Neutrophil (primary cell): ENCODE data around the gene C16orf95.
"Not testable (repeated sequence)": the region's sequence is repeated elsewhere in the genome, so short reads cannot be mapped to it uniquely, and the experiment has no call there.

ENCODE experiments used
- H3K27ac ChIP-seq: fragments of 200-600 bp; sonication (generic); 2 replicates; pipeline ENCODE4 v1.5.1; 2016; ENCODE audit warnings: mild to moderate bottlenecking, moderate library complexity
- H3K27me3 ChIP-seq: fragments of 200-600 bp; sonication (generic); 2 replicates; pipeline ENCODE4 v1.6.0; 2016; ENCODE audit warnings: mild to moderate bottlenecking
- H3K36me3 ChIP-seq: fragments of 200-600 bp; sonication (generic); 2 replicates; pipeline ENCODE4 v1.5.1; 2017
- H3K4me1 ChIP-seq, 2 experiments: fragments of 200-600 bp in 1 of 2; sonication (generic) in 1 of 2; 1 replicate in 1 of 2; 2 replicates in 1 of 2; pipeline versions ENCODE4 v1.5.1 to v1.6.1; 2013 to 2016; ENCODE audit warnings: low read depth in 1 of 2, low read length in 1 of 2, mild to moderate bottlenecking in 1 of 2, moderate library complexity in 1 of 2; ENCODE audit not compliant: control insufficient read depth in 1 of 2, insufficient read depth in 1 of 2
- H3K4me3 ChIP-seq, 2 experiments: fragments of 200-600 bp in 1 of 2; sonication (generic) in 1 of 2; 1 replicate in 1 of 2; 2 replicates in 1 of 2; pipeline ENCODE4 v1.5.1; 2013 to 2016; ENCODE audit warnings: low read depth in 1 of 2, low read length in 1 of 2, mild to moderate bottlenecking in 1 of 2, moderate library complexity in 1 of 2
- H3K9me3 ChIP-seq: fragments of 200-600 bp; sonication (generic); 2 replicates; pipeline ENCODE4 v1.5.1; 2016
- TF ChIP-seq, protein P1 (sequence below): fragments of 200-600 bp; sonication (generic); IDR thresholded peaks from 2 replicates; pipeline ENCODE4 v1.5.1; 2016; ENCODE audit warnings: antibody characterized with exemption

C16orf95 gene

GRCh38 chr16:87316923-87317749 lies at the start of gene C16orf95:
Gene C16orf95, minus strand, starts transcription at chr16:87317392. Its CDS starts 150 bp downstream, at chr16:87317242.
- Histone ChIP-seq H3K9me3 (no peaks in the 10 kb centered on the region), H3K27ac (peak within 1 kb of the TSS; percentile 69), H3K4me1 (peaks cover 13 to 16% of the 10 kb centered on the region in 2 experiments), H3K27me3 (no peaks in the 10 kb centered on the region), H3K4me3 (peak within 1 kb of the TSS; percentile 80 to 89), H3K36me3 (no peaks in the 10 kb centered on the region)
- TF ChIP-seq, protein P1, sequence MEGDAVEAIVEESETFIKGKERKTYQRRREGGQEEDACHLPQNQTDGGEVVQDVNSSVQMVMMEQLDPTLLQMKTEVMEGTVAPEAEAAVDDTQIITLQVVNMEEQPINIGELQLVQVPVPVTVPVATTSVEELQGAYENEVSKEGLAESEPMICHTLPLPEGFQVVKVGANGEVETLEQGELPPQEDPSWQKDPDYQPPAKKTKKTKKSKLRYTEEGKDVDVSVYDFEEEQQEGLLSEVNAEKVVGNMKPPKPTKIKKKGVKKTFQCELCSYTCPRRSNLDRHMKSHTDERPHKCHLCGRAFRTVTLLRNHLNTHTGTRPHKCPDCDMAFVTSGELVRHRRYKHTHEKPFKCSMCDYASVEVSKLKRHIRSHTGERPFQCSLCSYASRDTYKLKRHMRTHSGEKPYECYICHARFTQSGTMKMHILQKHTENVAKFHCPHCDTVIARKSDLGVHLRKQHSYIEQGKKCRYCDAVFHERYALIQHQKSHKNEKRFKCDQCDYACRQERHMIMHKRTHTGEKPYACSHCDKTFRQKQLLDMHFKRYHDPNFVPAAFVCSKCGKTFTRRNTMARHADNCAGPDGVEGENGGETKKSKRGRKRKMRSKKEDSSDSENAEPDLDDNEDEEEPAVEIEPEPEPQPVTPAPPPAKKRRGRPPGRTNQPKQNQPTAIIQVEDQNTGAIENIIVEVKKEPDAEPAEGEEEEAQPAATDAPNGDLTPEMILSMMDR, result peak; percentile 32

DNA sequence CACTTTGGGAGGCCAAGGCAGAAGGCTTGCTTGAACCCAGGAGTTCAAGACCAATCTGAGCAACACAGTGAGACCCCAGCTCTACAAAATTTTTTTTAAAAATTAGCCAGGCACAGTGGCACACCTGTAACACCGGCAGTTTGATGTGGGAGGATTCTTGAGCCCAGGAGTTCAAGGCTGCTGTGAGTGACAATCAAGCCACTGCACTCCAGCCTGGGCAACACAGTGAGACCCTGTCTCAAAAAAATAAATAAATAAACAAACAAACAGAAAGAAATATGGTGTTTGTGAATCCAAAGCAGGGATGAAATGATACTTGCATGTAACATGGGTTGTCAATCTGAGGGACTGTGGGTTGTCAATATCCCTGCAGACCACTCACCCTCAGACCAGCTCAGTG lies 49.7 kb upstream of the C16orf95 start:
- no peaks in the 10 kb centered on the region for H3K36me3 ChIP-seq
- H3K27me3 ChIP-seq, result no peaks in the 10 kb centered on the region
- peaks cover 4 to 5% of the 10 kb centered on the region in 2 experiments for H3K4me1 ChIP-seq
- TF ChIP-seq, protein P1, result no peak
- H3K4me3 ChIP-seq, result no peak overlapping the region
- no peaks in the 10 kb centered on the region for H3K9me3 ChIP-seq
- no peak overlapping the region for H3K27ac ChIP-seq

DNA sequence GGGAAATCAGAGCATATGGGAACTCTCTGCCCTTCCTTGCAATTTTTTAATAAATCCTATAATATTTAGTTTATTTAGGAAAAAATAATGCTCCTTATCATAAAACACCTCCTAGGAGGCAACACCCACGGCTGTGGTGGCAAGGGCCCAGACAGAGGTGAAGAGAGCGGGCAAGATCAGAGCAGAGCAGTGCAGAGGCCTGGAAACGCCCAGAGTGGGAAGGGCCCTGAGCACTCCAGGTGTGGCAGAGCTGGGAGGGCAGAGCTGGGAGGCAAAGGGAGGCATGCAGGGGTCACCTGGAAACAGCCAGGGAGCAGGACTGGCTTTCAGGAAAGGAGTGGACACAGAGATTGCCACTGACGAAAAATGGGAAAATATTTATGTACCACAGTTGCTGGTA lies 49.1 kb upstream of the C16orf95 start:
- peaks cover 4 to 5% of the 10 kb centered on the region in 2 experiments for H3K4me1 ChIP-seq
- TF ChIP-seq, protein P1, result no peak
- H3K36me3 ChIP-seq, result no peaks in the 10 kb centered on the region
- no peaks in the 10 kb centered on the region for H3K27me3 ChIP-seq
- H3K4me3 ChIP-seq, result no peak overlapping the region
- H3K9me3 ChIP-seq, result no peaks in the 10 kb centered on the region
- no peak overlapping the region for H3K27ac ChIP-seq

GRCh38 chr16:87365021-87365713 lies 48.0 kb upstream of the C16orf95 start:
- Histone ChIP-seq H3K27me3 (no peaks in the 10 kb centered on the region), H3K27ac (no peak overlapping the region), H3K9me3 (no peaks in the 10 kb centered on the region), H3K36me3 (no peaks in the 10 kb centered on the region), H3K4me3 (no peak overlapping the region), H3K4me1 (peaks cover 4 to 5% of the 10 kb centered on the region in 2 experiments)
- TF ChIP-seq, protein P1, result no peak

DNA sequence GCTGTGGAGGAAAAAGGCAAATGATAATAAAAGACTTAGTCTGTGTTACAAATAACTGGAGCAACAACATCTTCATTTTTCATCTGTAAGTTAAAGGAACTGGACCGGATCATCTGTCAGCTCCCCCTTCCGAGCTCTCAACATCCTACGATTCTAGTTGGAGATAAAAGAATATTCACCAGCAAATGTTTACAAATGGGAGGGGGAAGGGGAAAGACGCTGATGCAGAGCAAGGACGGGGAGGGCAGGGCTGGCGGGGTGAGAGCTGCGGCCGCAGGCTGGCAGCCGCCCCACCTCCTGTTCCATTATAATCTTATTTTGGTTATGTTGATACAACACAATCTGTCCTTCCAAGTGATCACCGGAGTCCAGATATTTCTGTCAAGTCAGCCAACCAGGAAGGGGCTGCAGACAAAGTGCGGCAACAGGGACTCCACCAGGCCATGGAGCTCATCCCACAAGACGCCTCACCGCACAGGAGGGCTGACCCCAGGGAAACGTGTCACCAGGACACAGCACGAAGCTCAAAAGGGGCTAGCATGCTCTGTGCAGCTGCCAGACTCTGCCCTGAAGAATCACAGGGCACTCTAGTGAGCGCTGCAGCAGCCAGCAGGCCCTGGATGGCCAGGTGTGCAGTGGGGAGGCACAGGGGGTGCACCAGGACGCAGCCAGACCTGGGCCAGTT lies 46.7 kb upstream of the C16orf95 start:
- H3K4me3 ChIP-seq, result no peak overlapping the region
- H3K9me3 ChIP-seq, result no peaks in the 10 kb centered on the region
- no peaks in the 10 kb centered on the region for H3K36me3 ChIP-seq
- H3K27me3 ChIP-seq, result no peaks in the 10 kb centered on the region
- TF ChIP-seq, protein P1, result no peak
- H3K4me1 ChIP-seq, result peaks cover 4 to 5% of the 10 kb centered on the region in 2 experiments
- H3K27ac ChIP-seq, result no peak overlapping the region

GRCh38 chr16:87362828-87363559 lies 45.8 kb upstream of the C16orf95 start:
- H3K27me3 ChIP-seq, H3K9me3 ChIP-seq, H3K36me3 ChIP-seq, H3K4me3 ChIP-seq, H3K4me1 ChIP-seq, H3K27ac ChIP-seq: not testable (repeated sequence)
